SK-N-SH (cell line): ENCODE data around the gene TRIP13. TPM values are rescaled to one million over a fixed set of nuclear protein-coding genes. Genes with fewer than 3 reads are reported as not detected.
"Not testable (repeated sequence)": the region's sequence is repeated elsewhere in the genome, so short reads cannot be mapped to it uniquely, and the experiment has no call there.

Source experiments
- CTCF ChIA-PET: fragments of 300-600, 350-600 bp; formaldehyde crosslinking; extraction: SDS; loops from one replicate; lab custom pipeline; 2021; lab: Yijun Ruan, JAX
- POLR2A ChIA-PET: fragments of 350-600 bp; sonication (Branson Sonifier 250); formaldehyde crosslinking; extraction: SDS; loops from one replicate; lab custom pipeline; 2020; ENCODE audit warnings: antibody characterized with exemption, inconsistent platforms; lab: Yijun Ruan, JAX
- DNase-seq: peaks from one replicate; pipeline ENCODE4 v3.0.0; 2012
- H2AFZ ChIP-seq: fragments of 200-600 bp; sonication (generic); 2 replicates; pipeline ENCODE4 v1.8.1; 2016; ENCODE audit warnings: antibody characterized with exemption, mild to moderate bottlenecking, low read depth
- H3F3A ChIP-seq: fragments of 200-600 bp; sonication (generic); replicated peaks from 2 replicates; pipeline ENCODE3; 2016; ENCODE audit warnings: antibody characterized with exemption, mild to moderate bottlenecking; ENCODE audit not compliant: insufficient read depth
- H3K27ac ChIP-seq, 2 experiments: fragments of 200-500 bp in 1 of 2; fragments of 200-600 bp in 1 of 2; sonication (Bioruptor generic) in 1 of 2; sonication (generic), shearing (Covaris generic) in 1 of 2; 2 replicates each; pipeline versions ENCODE4 v1.5.1 to v1.6.1; 2014 to 2016; ENCODE audit warnings: low read depth in 2 of 2, inconsistent platforms in 1 of 2, low read length in 1 of 2, mild to moderate bottlenecking in 1 of 2, mixed read lengths in 1 of 2
- H3K27me3 ChIP-seq: fragments of 200-600 bp; sonication (generic), shearing (Covaris generic); 2 replicates; pipeline ENCODE4 v1.6.1; 2016; ENCODE audit warnings: mixed run types; ENCODE audit not compliant: insufficient read depth
- H3K36me3 ChIP-seq, 2 experiments: fragments of 200-500 bp in 1 of 2; fragments of 200-600 bp in 1 of 2; sonication (Bioruptor generic) in 1 of 2; sonication (generic) in 1 of 2; replicated peaks in 1 of 2; 2 replicates each; pipeline versions ENCODE3 to v1.5.1; 2014 to 2016; ENCODE audit warnings: low read length in 1 of 2, mild to moderate bottlenecking in 1 of 2; ENCODE audit not compliant: insufficient read depth in 2 of 2, control insufficient read depth in 1 of 2
- H3K4me1 ChIP-seq, 2 experiments: fragments of 200-500 bp in 1 of 2; fragments of 200-600 bp in 1 of 2; sonication (Bioruptor generic) in 1 of 2; sonication (generic), shearing (Covaris generic) in 1 of 2; 2 replicates each; pipeline versions ENCODE4 v1.5.1 to v1.6.1; 2014 to 2016; ENCODE audit warnings: low read depth in 1 of 2, low read length in 1 of 2, mixed run types in 1 of 2; ENCODE audit not compliant: insufficient read depth in 2 of 2, control insufficient read depth in 1 of 2
- H3K4me2 ChIP-seq: fragments of 200-600 bp; sonication (generic), shearing (Covaris generic); 2 replicates; pipeline ENCODE4 v1.6.1; 2017; ENCODE audit warnings: mixed run types
- H3K4me3 ChIP-seq, 2 experiments: fragments of 200-500 bp in 1 of 2; fragments of 200-600 bp in 1 of 2; sonication (Bioruptor generic) in 1 of 2; sonication (generic), shearing (Covaris generic) in 1 of 2; 2 replicates each; pipeline versions ENCODE4 v1.5.1 to v1.8.1; 2014 to 2016; ENCODE audit warnings: low read depth in 2 of 2, inconsistent platforms in 1 of 2, low read length in 1 of 2, mild to moderate bottlenecking in 1 of 2, mixed read lengths in 1 of 2, moderate library complexity in 1 of 2
- H3K79me2 ChIP-seq: fragments of 200-600 bp; sonication (generic); 2 replicates; pipeline ENCODE4 v1.8.1; 2017; ENCODE audit warnings: mild to moderate bottlenecking; ENCODE audit not compliant: insufficient read depth
- H3K9ac ChIP-seq: fragments of 200-600 bp; sonication (generic); 2 replicates; pipeline ENCODE4 v1.6.1; 2017; ENCODE audit warnings: mixed run types
- H3K9me2 ChIP-seq: fragments of 200-600 bp; sonication (generic); 2 replicates; pipeline ENCODE4 v1.6.1; 2017; ENCODE audit warnings: mixed run types
- H3K9me3 ChIP-seq: fragments of 200-600 bp; sonication (generic); 2 replicates; pipeline ENCODE4 v1.6.1; 2017; ENCODE audit warnings: mixed run types, mild to moderate bottlenecking, moderate library complexity
- H4K20me1 ChIP-seq: fragments of 200-600 bp; sonication (generic); 2 replicates; pipeline ENCODE4 v1.6.1; 2017; ENCODE audit warnings: mild to moderate bottlenecking, mixed run types; ENCODE audit not compliant: insufficient read depth
- ELF1 ChIP-seq: IDR thresholded peaks from 2 replicates; pipeline ENCODE4 v1.4.0; 2012
- EZH2phosphoT487 ChIP-seq: fragments of 200-600 bp; sonication (generic); IDR thresholded peaks from 2 replicates; pipeline ENCODE4 v1.6.1; 2017; ENCODE audit warnings: low read depth, mixed run types, mild to moderate bottlenecking, antibody characterized with exemption, moderate library complexity, borderline replicate concordance
- FOXJ3 ChIP-seq: sonication (generic); formaldehyde crosslinking; IDR thresholded peaks from 2 replicates; pipeline ENCODE4 v1.5.1; 2020; ENCODE audit warnings: mild to moderate bottlenecking, missing genetic modification reagents
- FOXM1 ChIP-seq: IDR thresholded peaks from 2 replicates; pipeline ENCODE4 v1.4.0; 2012; ENCODE audit warnings: low read depth, mild to moderate bottlenecking
- GABPA ChIP-seq: IDR thresholded peaks from 2 replicates; pipeline ENCODE4 v1.4.0; 2012; ENCODE audit warnings: low read depth, mild to moderate bottlenecking
- RAD21 ChIP-seq: IDR thresholded peaks from 2 replicates; pipeline ENCODE4 v1.6.1; 2012; ENCODE audit warnings: mild to moderate bottlenecking, low read length
- RCOR1 ChIP-seq: fragments of 150-350 bp; IDR thresholded peaks from 2 replicates; pipeline ENCODE4 v1.6.1; 2017; ENCODE audit warnings: antibody characterized with exemption, low read length
- RFX5 ChIP-seq: IDR thresholded peaks from 2 replicates; pipeline ENCODE4 v1.6.1; 2012; ENCODE audit warnings: mild to moderate bottlenecking, improper control_type of control experiment, low read length
- RXRA ChIP-seq: IDR thresholded peaks from 2 replicates; pipeline ENCODE4 v1.4.0; 2012; ENCODE audit warnings: low read depth, mild to moderate bottlenecking, borderline replicate concordance
- TCF12 ChIP-seq: IDR thresholded peaks from 2 replicates; pipeline ENCODE4 v1.4.0; 2012
- whole genome bisulfite sequencing: methylation state at CpG from one replicate; pipeline ENCODE4 v1.1.6; 2017; ENCODE audit warnings: low lambda C conversion rate; 5-methylcytosine and 5-hydroxymethylcytosine counted together
- polyA plus RNA-seq, 3 experiments: library from polyadenylated mRNA; depleted of rRNA; stranded (reverse); fragments of >200 nt; gene quantifications; 2 replicates each; pipeline ENCODE4 v1.2.3, GENCODE V29; 2012
- TF ChIP-seq, protein P1 (sequence below): fragments of 150-350 bp; IDR thresholded peaks from 2 replicates; pipeline ENCODE4 v1.6.1; 2016; ENCODE audit warnings: mild to moderate bottlenecking, low read depth, low read length
- TF ChIP-seq, protein P2 (sequence below): fragments of 150-350 bp; IDR thresholded peaks from 2 replicates; pipeline ENCODE4 v1.6.1; 2017; ENCODE audit warnings: antibody characterized with exemption, low read length, low read depth, borderline replicate concordance

TRIP13 gene
- polyA plus RNA-seq, 1 of the 3 experiments (the other 2 are of a cell fraction): 24.1 TPM

DNA sequence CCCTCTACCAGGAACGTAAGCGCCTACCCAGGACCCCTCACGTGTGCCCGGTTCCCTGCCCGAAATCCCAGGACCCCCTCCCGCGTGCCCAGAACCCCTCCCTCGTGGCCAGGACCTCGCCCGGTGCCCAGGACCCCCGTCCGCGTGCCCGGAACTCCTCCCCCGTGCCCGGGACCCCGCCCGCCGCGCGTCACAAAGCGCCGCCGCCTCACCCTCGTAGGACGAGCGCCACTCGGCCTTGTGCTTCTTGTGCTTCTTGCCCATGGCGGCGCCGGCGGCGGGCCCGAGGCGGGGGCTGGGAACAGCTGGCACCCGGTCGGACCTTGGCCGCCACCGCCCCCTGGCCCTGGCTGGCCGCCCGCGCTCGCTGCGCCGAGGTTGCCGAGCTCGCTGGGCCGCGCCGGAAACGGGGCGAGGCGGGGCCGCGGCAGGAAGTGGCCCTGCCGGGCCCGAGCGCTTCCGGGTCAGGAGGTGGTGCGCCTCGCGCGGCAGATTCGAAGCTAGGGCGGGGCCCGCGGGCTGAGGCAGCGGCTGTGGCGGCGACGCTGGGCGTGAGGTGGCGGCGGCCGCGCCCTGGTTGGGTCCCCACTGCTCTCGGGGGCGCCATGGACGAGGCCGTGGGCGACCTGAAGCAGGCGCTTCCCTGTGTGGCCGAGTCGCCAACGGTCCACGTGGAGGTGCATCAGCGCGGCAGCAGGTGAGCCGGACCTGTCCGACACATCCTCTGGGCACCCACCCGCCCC is at the start of gene TRIP13, which contains the start of gene BRD9 (continued):
- TF ChIP-seq GABPA (peak; percentile 89), RFX5 (no peak), EZH2phosphoT487 (no peak), RCOR1 (no peak), TCF12 (no peak), RXRA (no peak), FOXM1 (no peak), FOXJ3 (CRISPR knock-in tag) (no peak), ELF1 (no peak)
- TF ChIP-seq, protein P1, sequence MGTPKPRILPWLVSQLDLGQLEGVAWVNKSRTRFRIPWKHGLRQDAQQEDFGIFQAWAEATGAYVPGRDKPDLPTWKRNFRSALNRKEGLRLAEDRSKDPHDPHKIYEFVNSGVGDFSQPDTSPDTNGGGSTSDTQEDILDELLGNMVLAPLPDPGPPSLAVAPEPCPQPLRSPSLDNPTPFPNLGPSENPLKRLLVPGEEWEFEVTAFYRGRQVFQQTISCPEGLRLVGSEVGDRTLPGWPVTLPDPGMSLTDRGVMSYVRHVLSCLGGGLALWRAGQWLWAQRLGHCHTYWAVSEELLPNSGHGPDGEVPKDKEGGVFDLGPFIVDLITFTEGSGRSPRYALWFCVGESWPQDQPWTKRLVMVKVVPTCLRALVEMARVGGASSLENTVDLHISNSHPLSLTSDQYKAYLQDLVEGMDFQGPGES: no peak
- TF ChIP-seq, protein P2, sequence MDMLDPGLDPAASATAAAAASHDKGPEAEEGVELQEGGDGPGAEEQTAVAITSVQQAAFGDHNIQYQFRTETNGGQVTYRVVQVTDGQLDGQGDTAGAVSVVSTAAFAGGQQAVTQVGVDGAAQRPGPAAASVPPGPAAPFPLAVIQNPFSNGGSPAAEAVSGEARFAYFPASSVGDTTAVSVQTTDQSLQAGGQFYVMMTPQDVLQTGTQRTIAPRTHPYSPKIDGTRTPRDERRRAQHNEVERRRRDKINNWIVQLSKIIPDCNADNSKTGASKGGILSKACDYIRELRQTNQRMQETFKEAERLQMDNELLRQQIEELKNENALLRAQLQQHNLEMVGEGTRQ: no peak

DNA sequence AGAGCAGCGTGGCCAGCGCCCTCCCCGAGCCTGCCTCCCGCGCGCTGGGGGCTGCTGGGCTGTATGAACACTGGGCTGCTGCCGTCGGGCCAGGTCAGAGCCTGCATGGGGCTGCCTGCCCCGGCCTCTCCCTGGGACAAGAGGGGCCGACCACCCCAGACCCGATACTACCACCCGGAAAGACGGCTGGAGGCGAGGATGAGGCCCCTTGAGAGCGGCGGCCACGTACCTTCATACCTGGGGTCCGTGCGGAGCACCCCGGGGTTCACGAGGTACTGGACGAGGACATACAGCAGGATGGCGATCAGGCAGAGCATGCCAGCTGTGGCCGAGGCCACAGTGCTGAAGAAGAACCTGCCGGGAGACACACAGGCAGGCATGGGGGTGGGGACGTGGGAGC is 49.3 kb upstream of the TRIP13 start:
- H3K27me3 ChIP-seq, H3K36me3 ChIP-seq, H3K4me1 ChIP-seq, H3K9me2 ChIP-seq, H3F3A ChIP-seq, H3K4me2 ChIP-seq, H3K27ac ChIP-seq, H3K79me2 ChIP-seq, H3K9me3 ChIP-seq, CTCF ChIA-PET, DNase-seq, H3K4me3 ChIP-seq, H4K20me1 ChIP-seq, H2AFZ ChIP-seq, H3K9ac ChIP-seq, POLR2A ChIA-PET: not testable (repeated sequence)
- WGBS: 82% methylated on average over 13 of the region's 26 CpGs

DNA sequence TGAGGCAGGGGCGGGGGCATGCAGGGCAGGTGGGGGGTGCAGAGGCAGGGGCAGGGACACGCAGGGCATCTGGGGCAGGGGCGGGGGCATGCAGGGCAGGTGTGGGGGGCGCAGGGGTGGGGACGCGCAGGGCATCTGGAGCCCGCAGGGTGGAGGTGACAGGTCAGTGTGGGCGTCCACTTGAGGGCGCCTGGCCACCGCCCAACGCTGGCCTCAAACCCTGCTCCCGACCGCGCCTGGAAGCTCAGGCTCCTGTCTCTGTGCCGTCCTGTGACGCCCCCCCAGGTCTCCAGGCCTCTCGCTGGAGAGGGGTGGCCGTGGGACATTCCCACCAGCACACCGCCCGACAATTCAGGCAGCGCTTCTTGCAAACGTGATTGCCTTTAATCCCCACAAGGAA is 48.8 kb upstream of the TRIP13 start:
- H3K4me1 ChIP-seq, H3K9ac ChIP-seq, H3K4me2 ChIP-seq, H2AFZ ChIP-seq, H3K36me3 ChIP-seq, H3K9me2 ChIP-seq, H3K27me3 ChIP-seq, H3F3A ChIP-seq, H3K4me3 ChIP-seq, POLR2A ChIA-PET, DNase-seq, H3K9me3 ChIP-seq, H3K79me2 ChIP-seq, H4K20me1 ChIP-seq, H3K27ac ChIP-seq: not testable (repeated sequence)
- WGBS: 74% methylated on average over 17 of the region's 22 CpGs
- CTCF ChIA-PET: interaction anchor here (0.6 kb wide), 1 partner anchor 86 kb away, joined by 7 read pairs; no protein-coding TSS in a partner anchor
- 0 out of 2 replicates have a peak, but pooled peaks have one; percentile 11 for TF ChIP-seq RAD21

DNA sequence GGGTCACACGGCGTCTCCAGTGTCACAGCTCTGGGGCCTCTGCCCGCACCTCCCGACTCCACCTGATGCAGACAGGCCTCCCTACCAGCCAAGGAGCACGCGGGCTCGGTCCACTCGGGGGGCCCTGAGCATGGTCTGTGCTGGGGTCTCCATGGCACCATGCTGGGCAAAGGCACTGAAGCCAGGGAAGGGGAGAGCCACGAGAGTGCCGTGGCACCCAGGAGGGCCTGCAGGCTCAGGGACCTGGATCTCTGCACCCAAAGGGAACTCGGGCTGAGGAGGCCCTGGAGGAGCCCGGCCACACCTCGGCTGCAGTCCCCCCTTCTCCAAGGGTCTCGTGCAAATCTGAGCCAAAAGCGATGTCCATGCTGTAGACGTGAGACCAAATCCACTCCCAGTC is 48.3 kb upstream of the TRIP13 start:
- H3K27me3 ChIP-seq, H3F3A ChIP-seq, H3K4me2 ChIP-seq, H3K36me3 ChIP-seq, H3K9me2 ChIP-seq, H3K9ac ChIP-seq, H3K79me2 ChIP-seq, H3K27ac ChIP-seq, H3K4me1 ChIP-seq, POLR2A ChIA-PET, H3K9me3 ChIP-seq, H2AFZ ChIP-seq, H4K20me1 ChIP-seq, DNase-seq, H3K4me3 ChIP-seq: not testable (repeated sequence)
- CTCF ChIA-PET: interaction anchor here (0.6 kb wide), 1 partner anchor 86 kb away, joined by 7 read pairs; no protein-coding TSS in a partner anchor
- WGBS: 71% methylated on average over 8 of the region's 16 CpGs

DNA sequence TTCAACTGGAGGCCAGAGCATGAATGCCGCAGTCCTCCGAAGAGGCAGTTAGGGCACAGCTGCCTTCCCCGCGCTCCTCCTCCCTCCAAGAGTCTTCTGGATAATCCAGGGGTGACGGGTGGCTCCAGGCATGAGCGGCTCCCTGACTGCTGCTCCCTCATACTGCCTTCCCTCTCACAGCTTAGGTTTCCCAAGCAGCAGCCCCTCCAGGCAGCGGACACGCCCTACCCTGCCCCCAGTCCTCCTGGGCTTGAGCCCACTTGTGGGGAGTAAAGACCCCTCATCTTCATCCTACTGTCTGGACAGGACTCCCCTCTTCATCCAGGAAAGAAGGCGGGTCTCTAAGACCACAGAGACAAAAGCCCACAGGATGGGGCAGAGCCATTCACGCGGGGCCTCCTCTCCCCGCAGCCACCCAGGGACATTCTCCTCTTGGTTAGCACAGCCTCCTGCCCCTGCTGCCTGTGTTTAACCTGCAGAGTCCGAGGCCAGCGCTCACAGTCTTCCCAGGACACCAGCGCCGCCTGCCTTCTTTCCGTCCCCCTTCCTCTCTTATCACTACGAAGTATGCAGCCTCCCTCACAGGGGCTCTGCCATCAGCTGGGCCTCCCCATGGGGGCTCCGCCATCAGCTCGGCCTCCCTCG is 47.5 kb upstream of the TRIP13 start:
- CTCF ChIA-PET, H3K9ac ChIP-seq, H3K27me3 ChIP-seq, POLR2A ChIA-PET, H3K9me2 ChIP-seq, H2AFZ ChIP-seq, DNase-seq, H3K27ac ChIP-seq, H3K36me3 ChIP-seq, H3K4me1 ChIP-seq, H3K4me2 ChIP-seq, H3K4me3 ChIP-seq, H3F3A ChIP-seq, H3K79me2 ChIP-seq, H4K20me1 ChIP-seq, H3K9me3 ChIP-seq: not testable (repeated sequence)
- WGBS: 88% methylated on average over 12 of the region's 21 CpGs
